H1 (cell line): ENCODE measurements around the gene RNF123. TPM values are rescaled to one million over a fixed set of nuclear protein-coding genes. Genes with fewer than 3 reads are reported as not detected.
A peak's percentile ranks its signal among the peaks of the same experiment; 100 is the strongest.

Source experiments
- CTCF ChIA-PET: fragments of 300-600 bp; sonication (Branson Sonifier 250); formaldehyde crosslinking; loops from one replicate; lab custom pipeline; 2021; ENCODE audit not compliant: partially characterized antibody; lab: Charles Lee
- POLR2A ChIA-PET: fragments of 300-600 bp; sonication (Branson Sonifier 250); formaldehyde crosslinking; loops from one replicate; lab custom pipeline; 2021; ENCODE audit warnings: inconsistent platforms; ENCODE audit not compliant: partially characterized antibody; lab: Charles Lee
- DNase-seq, 2 experiments: peaks; one replicate each; pipeline versions ENCODE4 v3.0.0 to v3.0.0-alpha.2; 2010 to 2022; ENCODE audit warnings: low spot score in 2 of 2, low read depth in 1 of 2, mixed read lengths in 1 of 2
- FAIRE-seq: peaks from 2 replicates; lab custom pipeline; 2011; peaks lifted over from hg19 to GRCh38; lab: Jason Lieb, UNC
- H2AFZ ChIP-seq: 2 replicates; pipeline ENCODE4 v1.8.1; 2012; ENCODE audit warnings: low read length, inconsistent platforms
- H2AK5ac ChIP-seq: 2 replicates; pipeline ENCODE4 v1.6.1; 2013; ENCODE audit warnings: low read depth, low read length
- H2BK120ac ChIP-seq: replicated peaks from 2 replicates; pipeline ENCODE3; 2013; ENCODE audit warnings: low read depth, low read length, inconsistent platforms
- H2BK12ac ChIP-seq: 2 replicates; pipeline ENCODE4 v1.6.1; 2013; ENCODE audit warnings: low read depth, low read length
- H2BK15ac ChIP-seq: 2 replicates; pipeline ENCODE4 v1.6.1; 2013; ENCODE audit warnings: low read length
- H2BK20ac ChIP-seq: 2 replicates; pipeline ENCODE4 v1.6.1; 2013; ENCODE audit warnings: low read length
- H2BK5ac ChIP-seq: 2 replicates; pipeline ENCODE4 v1.6.1; 2013; ENCODE audit warnings: low read depth, low read length
- H3K14ac ChIP-seq: 2 replicates; pipeline ENCODE4 v1.6.1; 2013; ENCODE audit warnings: inconsistent platforms; ENCODE audit not compliant: insufficient read length
- H3K18ac ChIP-seq: 2 replicates; pipeline ENCODE4 v1.6.1; 2013; ENCODE audit warnings: low read length; ENCODE audit errors: extremely low read depth
- H3K23ac ChIP-seq: 2 replicates; pipeline ENCODE4 v1.6.1; 2013; ENCODE audit warnings: inconsistent platforms; ENCODE audit not compliant: insufficient read length
- H3K23me2 ChIP-seq: 2 replicates; pipeline ENCODE4 v1.6.1; 2013; ENCODE audit warnings: low read depth, low read length
- H3K27ac ChIP-seq: 2 replicates; pipeline ENCODE4 v1.6.1; 2011; ENCODE audit warnings: low read depth, low read length, inconsistent platforms
- H3K27me3 ChIP-seq, 4 experiments: replicated peaks in 1 of 4; 1 replicate in 1 of 4; 2 replicates in 3 of 4; pipeline versions ENCODE4 v1.6.1 to v1.8.1; 2011 to 2013; ENCODE audit warnings: low read length in 3 of 4, mild to moderate bottlenecking in 3 of 4, inconsistent platforms in 2 of 4, mixed read lengths in 2 of 4, moderate library complexity in 1 of 4; ENCODE audit not compliant: control insufficient read depth in 3 of 4, insufficient read depth in 3 of 4; ENCODE audit errors: extremely low read depth in 1 of 4
- H3K36me3 ChIP-seq, 4 experiments: 2 replicates each; pipeline versions ENCODE4 v1.6.1 to v1.8.1; 2011 to 2013; ENCODE audit warnings: mild to moderate bottlenecking in 4 of 4, low read length in 3 of 4, moderate library complexity in 2 of 4, control low read depth in 1 of 4, inconsistent platforms in 1 of 4; ENCODE audit not compliant: insufficient read depth in 4 of 4, control insufficient read depth in 2 of 4
- H3K4ac ChIP-seq: replicated peaks from 2 replicates; pipeline ENCODE3; 2013; ENCODE audit warnings: low read length, low read depth, mixed read lengths, inconsistent platforms; ENCODE audit not compliant: insufficient read length
- H3K4me1 ChIP-seq, 4 experiments: replicated peaks in 1 of 4; 1 replicate in 1 of 4; 2 replicates in 3 of 4; pipeline versions ENCODE4 v1.6.1 to v1.8.1; 2011 to 2013; ENCODE audit warnings: low read length in 3 of 4, inconsistent platforms in 2 of 4, mixed read lengths in 1 of 4; ENCODE audit not compliant: insufficient read depth in 4 of 4, control insufficient read depth in 3 of 4
- H3K4me2 ChIP-seq, 2 experiments: 2 replicates each; pipeline versions ENCODE4 v1.6.1 to v1.8.1; 2011 to 2013; ENCODE audit warnings: low read depth in 2 of 2, low read length in 2 of 2, control low read depth in 1 of 2, inconsistent platforms in 1 of 2, mild to moderate bottlenecking in 1 of 2; ENCODE audit not compliant: insufficient read depth in 1 of 2
- H3K4me3 ChIP-seq, 4 experiments: fragments of 200-600, 300-600 bp in 1 of 4; sonication (generic), shearing (Covaris generic), sonication (Bioruptor Twin) in 1 of 4; 2 replicates each; pipeline versions ENCODE4 v1.5.1 to v1.8.1; 2011 to 2016; ENCODE audit warnings: low read length in 4 of 4, low read depth in 3 of 4, control low read depth in 2 of 4, inconsistent platforms in 2 of 4, mild to moderate bottlenecking in 2 of 4, mixed read lengths in 1 of 4, moderate library complexity in 1 of 4; ENCODE audit not compliant: insufficient read depth in 2 of 4; ENCODE audit errors: extremely low read depth in 1 of 4
- H3K56ac ChIP-seq: replicated peaks from 2 replicates; pipeline ENCODE3; 2013; ENCODE audit warnings: low read depth, mild to moderate bottlenecking, mixed read lengths, low read length, inconsistent platforms; ENCODE audit not compliant: insufficient read length
- H3K79me1 ChIP-seq: 2 replicates; pipeline ENCODE4 v1.6.1; 2013; ENCODE audit warnings: low read depth, low read length, control low read depth
- H3K79me2 ChIP-seq, 2 experiments: 2 replicates each; pipeline versions ENCODE4 v1.6.1 to v1.8.1; 2012 to 2013; ENCODE audit warnings: low read length in 2 of 2, mild to moderate bottlenecking in 2 of 2, inconsistent platforms in 1 of 2; ENCODE audit not compliant: insufficient read depth in 2 of 2, control insufficient read depth in 1 of 2
- H3K9ac ChIP-seq, 4 experiments: replicated peaks in 1 of 4; 1 replicate in 1 of 4; 2 replicates in 3 of 4; pipeline versions ENCODE4 v1.6.1 to v1.8.1; 2011 to 2013; ENCODE audit warnings: low read depth in 3 of 4, low read length in 3 of 4, control low read depth in 2 of 4, mild to moderate bottlenecking in 2 of 4, moderate library complexity in 2 of 4, inconsistent platforms in 1 of 4; ENCODE audit errors: extremely low read depth in 1 of 4
- H3K9me3 ChIP-seq, 2 experiments: 2 replicates each; pipeline versions ENCODE4 v1.6.1 to v1.8.1; 2012 to 2013; ENCODE audit warnings: mild to moderate bottlenecking in 2 of 2, moderate library complexity in 2 of 2, control low read depth in 1 of 2, inconsistent platforms in 1 of 2, low read depth in 1 of 2, low read length in 1 of 2, mixed read lengths in 1 of 2; ENCODE audit not compliant: insufficient read depth in 2 of 2
- H4K20me1 ChIP-seq, 2 experiments: replicated peaks in 1 of 2; 2 replicates each; pipeline versions ENCODE3 to v1.8.1; 2011 to 2013; ENCODE audit warnings: inconsistent platforms in 2 of 2, low read length in 2 of 2, mild to moderate bottlenecking in 1 of 2; ENCODE audit not compliant: insufficient read depth in 2 of 2, control insufficient read depth in 1 of 2
- H4K5ac ChIP-seq: 2 replicates; pipeline ENCODE4 v1.6.1; 2013; ENCODE audit warnings: low read length, low read depth, mixed read lengths, inconsistent platforms; ENCODE audit not compliant: insufficient read length
- H4K8ac ChIP-seq: 2 replicates; pipeline ENCODE4 v1.8.0; 2013; ENCODE audit warnings: mild to moderate bottlenecking, moderate library complexity, low read length, inconsistent platforms; ENCODE audit not compliant: insufficient read depth; ENCODE audit errors: extremely low read depth
- H4K91ac ChIP-seq: replicated peaks from 2 replicates; pipeline ENCODE3; 2013; ENCODE audit warnings: low read length, mixed read lengths, inconsistent platforms; ENCODE audit not compliant: insufficient read length
- MAFK ChIP-seq: IDR thresholded peaks from 2 replicates; pipeline ENCODE4 v1.6.1; 2012; ENCODE audit warnings: low read depth, mild to moderate bottlenecking, improper control_type of control experiment, low read length
- NANOG ChIP-seq: IDR thresholded peaks from 2 replicates; pipeline ENCODE4 v1.6.1; 2011; ENCODE audit warnings: low read length, low read depth, mild to moderate bottlenecking, inconsistent platforms; ENCODE audit not compliant: insufficient read depth, poor library complexity, severe bottlenecking
- NRF1 ChIP-seq: IDR thresholded peaks from 2 replicates; pipeline ENCODE4 v1.6.1; 2011; ENCODE audit warnings: mild to moderate bottlenecking, low read depth, low read length, improper control_type of control experiment
- SP4 ChIP-seq: IDR thresholded peaks from 2 replicates; pipeline ENCODE4 v1.6.1; 2012; ENCODE audit warnings: low read length, inconsistent platforms
- TBP ChIP-seq: IDR thresholded peaks from 2 replicates; pipeline ENCODE4 v1.6.1; 2011; ENCODE audit warnings: low read depth, low read length, improper control_type of control experiment
- WGBS, 2 experiments: shearing (Covaris generic) in 1 of 2; methylation state at CpG; one replicate each; pipeline versions ENCODE4 v1.1.6 to v1.1.7; 2013 to 2015; ENCODE audit warnings: low lambda C conversion rate in 2 of 2, mixed read lengths in 2 of 2, inconsistent platforms in 1 of 2, low coverage in 1 of 2, missing lambda C conversion rate in 1 of 2; ENCODE audit not compliant: insufficient replicate concordance in 2 of 2, insufficient coverage in 1 of 2, insufficient read length in 1 of 2; ENCODE audit errors: extremely low coverage in 1 of 2, missing lambda C conversion rate in 1 of 2; 5-methylcytosine and 5-hydroxymethylcytosine counted together
- polyA plus RNA-seq, 7 experiments: library from polyadenylated mRNA; depleted of rRNA in 3 of 7; stranded (reverse) in 5 of 7; unstranded in 2 of 7; fragments of >200 nt in 5 of 7; fragments of 200-250 nt in 2 of 7; gene quantifications; 1 replicate in 5 of 7; 2 replicates in 1 of 7; 4 replicates in 1 of 7; pipeline versions ENCODE4 v1.2.1 to v1.2.3, GENCODE V29; 2011 to 2013; ENCODE audit warnings: missing spikeins in 2 of 7, mixed read lengths in 2 of 7
- total RNA-seq: library from RNA; stranded (reverse); fragmentation: NEBNext Ultra II Directional; extraction: Animal tissue kit (Norgen Biotek cat#: 25700); gene quantifications from 2 replicates; pipeline ENCODE4 v1.2.1, GENCODE V29; 2021

RNF123 gene
- total and polyA plus RNA-seq, 2 of the 8 experiments (the other 6 are each of a cell fraction or from before 2014, with no cell fraction given): 30.5 to 57.7 TPM

DNA sequence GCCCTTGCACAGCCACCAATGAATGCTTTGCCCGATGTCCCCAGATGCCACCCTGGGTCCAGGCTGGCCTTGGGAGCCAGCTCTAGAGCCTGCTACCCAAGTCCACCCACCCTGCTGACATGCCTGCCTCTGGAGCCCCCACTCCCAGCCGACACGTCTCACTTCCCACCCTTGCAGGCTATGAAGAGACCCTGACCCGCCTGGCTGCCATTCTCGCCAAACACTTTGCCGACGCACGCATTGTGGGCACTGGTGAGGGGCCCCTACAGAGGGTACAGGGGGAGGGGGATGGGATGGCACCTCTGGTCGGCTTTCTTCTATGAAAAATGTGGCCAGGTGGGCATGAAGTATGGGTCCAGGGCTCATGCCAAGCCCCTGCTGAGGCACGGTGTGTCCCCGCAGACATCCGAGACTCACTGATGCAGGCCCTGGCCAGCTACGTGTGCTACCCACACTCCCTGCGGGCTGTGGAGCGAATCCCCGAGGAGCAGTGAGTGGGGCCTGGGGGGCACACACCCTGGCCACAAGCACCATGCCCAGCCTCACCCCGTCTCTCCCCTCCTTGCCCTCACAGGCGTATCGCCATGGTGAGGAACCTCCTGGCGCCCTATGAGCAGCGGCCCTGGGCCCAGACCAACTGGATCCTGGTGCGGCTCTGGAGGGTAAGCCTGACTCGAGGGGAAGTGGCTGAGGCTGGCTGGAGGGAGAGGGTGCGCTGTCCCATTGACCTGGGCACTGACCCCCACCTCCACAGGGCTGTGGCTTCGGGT is 24.2 kb downstream of the RNF123 start:
- Histone ChIP-seq H3K4me3 (no peak overlapping the region), H3K4ac (no peak overlapping the region), H2AK5ac (no peak overlapping the region), H3K4me1 (peaks cover 0 to 6% (median 5%) of the 10 kb centered on the region in 4 experiments; a peak in 5 of 7 replicates), H4K8ac (no peak overlapping the region; the same call in 1 of the 2 replicates), H4K5ac (no peak overlapping the region), H2BK12ac (no peak overlapping the region), H3K27ac (no peak overlapping the region), H3K56ac (no peak overlapping the region), H3K27me3 (no peaks in the 10 kb centered on the region), H3K36me3 (no peaks in the 10 kb centered on the region; a peak in 1 of 8 replicates), H3K4me2 (no peak overlapping the region), H3K23me2 (no peaks in the 10 kb centered on the region; the same call in 1 of the 2 replicates), H3K14ac (no peak overlapping the region), H3K9ac (peak overlapping the region in 1 of 4 experiments; percentile 21; a peak in 1 of 7 replicates), H4K91ac (no peak overlapping the region), H3K23ac (no peak overlapping the region), H2BK120ac (no peak overlapping the region), H2BK20ac (no peak overlapping the region), H2AFZ (no peak overlapping the region), H3K9me3 (no peaks in the 10 kb centered on the region), H3K79me1 (no peaks in the 10 kb centered on the region)
- WGBS, 2 experiments: 88% methylated on average over 19 of the region's 25 CpGs; no CpG with 5 or more reads in 1 of the 2 experiments
- CTCF ChIA-PET: interaction anchor here (0.6 to 3.7 kb wide), 5 partner anchors 12 to 125 kb away, joined by 3 to 55 read pairs (median 3); no protein-coding TSS in a partner anchor
- peak in 1 of 2 experiments; percentile 44 for DNase-seq
- no peak for TF ChIP-seq NRF1
- no peak for TF ChIP-seq MAFK
- no peak for TF ChIP-seq TBP
- no peak for TF ChIP-seq NANOG
- TF ChIP-seq SP4: no peak
- TF ChIP-seq, all 59 proteins: peak for 0
- H2BK5ac ChIP-seq: no peak overlapping the region
- FAIRE-seq: no peak
- POLR2A ChIA-PET: interaction anchor here (0.7 to 3.8 kb wide), 7 partner anchors 9 to 59 kb away, joined by 3 to 41 read pairs (median 6); partner anchors contain the start of genes AMIGO3 and GMPPB
- H2BK15ac ChIP-seq: no peak overlapping the region
- H4K20me1 ChIP-seq: peaks cover 0 to 8% of the 10 kb centered on the region in 2 experiments
- no peak overlapping the region for H3K18ac ChIP-seq
- no peaks in the 10 kb centered on the region for H3K79me2 ChIP-seq
